GM18526 (cell line): ENCODE data around the gene RNF7.

Experiments used
- POLR2A ChIP-seq: IDR thresholded peaks from 3 replicates; pipeline ENCODE4 v1.6.1; 2011; ENCODE audit not compliant: insufficient read length; ENCODE audit errors: extremely low read depth

Gene RNF7

GRCh38 chr3:141726483-141726882 is 11.6 kb upstream of the RNF7 start:
- TF ChIP-seq POLR2A = no peak

DNA sequence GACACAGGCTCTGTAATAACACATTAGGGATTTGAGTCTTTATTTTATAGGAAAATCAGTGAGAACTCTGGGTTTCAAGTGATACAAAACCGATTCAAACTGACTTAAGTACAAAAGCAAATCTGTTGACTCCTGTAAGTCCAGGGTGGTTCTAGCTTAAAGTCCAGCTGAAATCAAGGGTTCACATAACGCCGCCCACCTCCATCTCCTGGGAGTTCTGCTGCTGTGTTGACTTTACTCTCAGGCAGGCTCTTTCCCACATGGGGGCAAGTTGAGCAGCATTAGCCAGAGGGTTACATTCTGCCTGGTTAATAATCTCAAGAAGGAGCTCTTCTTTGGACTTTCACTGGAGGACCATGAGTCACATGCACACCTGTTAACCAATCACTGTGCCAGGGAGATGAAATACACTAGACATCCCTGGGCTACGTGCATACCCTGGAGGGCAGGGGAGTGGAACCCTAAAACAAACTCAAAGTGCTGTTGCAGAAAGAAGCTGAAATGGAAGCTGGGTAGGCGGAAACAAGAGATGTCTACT is 9.7 kb upstream of the RNF7 start:
- TF ChIP-seq POLR2A = no peak

DNA sequence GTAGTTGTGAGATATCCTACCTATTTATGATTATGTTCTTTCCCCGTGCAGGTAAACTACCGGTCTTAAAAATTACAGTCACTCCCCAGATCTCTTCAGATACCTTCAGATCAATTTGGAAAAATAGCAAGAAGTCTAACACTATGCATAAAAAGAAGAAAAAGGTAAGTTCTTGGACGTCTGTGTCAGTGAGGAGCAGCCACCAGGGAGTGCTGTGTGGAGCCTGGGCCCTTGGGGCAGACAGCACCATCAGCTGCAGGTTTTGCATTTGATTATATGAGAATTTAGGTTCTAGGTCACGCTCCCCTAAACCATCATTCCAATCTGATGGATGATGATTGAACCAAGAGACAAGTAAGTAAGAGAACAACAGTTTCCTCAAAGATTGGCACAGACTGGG is 8.9 kb upstream of the RNF7 start:
- TF ChIP-seq POLR2A = no peak

- no peak for TF ChIP-seq POLR2A
These were observed 2.9 kb upstream of the RNF7 start for GRCh38 chr3:141735176-141735575.

DNA sequence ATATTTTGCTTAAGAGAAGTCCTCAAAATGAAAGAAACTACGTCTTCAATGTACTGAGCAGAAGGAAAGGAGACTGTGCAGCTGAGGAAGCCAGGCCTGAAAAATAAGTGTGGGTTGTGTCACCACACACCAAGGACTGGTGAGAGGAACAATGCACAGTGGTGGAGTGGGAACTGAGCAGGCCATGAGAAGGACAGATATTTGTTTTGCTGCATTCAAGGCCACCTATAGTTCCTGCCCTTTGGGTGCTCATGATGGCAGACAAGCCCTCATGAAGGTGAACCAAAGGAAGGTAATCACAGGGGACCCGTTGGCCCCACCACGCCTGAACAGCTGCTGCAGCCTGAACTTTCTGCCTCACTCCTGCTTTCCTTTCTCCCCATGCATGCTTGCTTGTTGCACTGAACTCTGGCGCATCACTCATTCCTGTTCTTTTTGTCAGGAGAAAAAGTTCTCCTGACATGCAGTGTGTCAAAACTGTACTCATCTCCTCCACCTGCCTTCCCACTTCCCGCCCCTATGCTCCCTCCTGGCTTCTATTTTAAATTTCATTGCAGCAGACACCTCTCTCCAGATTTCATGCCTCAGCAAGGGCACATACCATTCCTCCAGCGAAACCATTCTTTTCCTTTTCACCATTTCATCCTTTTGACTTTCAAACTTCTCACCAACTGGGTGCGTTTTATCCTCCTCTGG is 2.2 kb upstream of the RNF7 start:
- no peak for TF ChIP-seq POLR2A

DNA sequence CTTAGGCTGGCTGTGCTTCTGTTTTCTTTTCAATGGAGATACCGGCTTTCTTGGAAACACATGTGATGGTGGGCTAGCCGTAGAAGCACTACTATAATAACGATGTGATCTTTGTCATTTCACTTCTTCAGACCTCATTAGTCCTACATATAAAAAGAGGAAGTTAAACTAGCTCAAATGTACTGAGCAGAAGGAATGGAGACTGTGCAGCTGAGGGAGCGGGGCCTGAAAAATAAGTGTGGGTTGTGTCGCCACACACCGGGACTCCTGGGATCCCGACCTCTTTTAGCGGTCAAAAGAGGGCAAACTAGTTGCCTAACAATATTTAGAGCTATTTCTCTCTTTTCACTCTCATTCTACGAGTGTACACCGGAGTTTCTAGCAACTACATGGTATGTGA is 1.0 kb upstream of the RNF7 start:
- TF ChIP-seq POLR2A = no peak

DNA sequence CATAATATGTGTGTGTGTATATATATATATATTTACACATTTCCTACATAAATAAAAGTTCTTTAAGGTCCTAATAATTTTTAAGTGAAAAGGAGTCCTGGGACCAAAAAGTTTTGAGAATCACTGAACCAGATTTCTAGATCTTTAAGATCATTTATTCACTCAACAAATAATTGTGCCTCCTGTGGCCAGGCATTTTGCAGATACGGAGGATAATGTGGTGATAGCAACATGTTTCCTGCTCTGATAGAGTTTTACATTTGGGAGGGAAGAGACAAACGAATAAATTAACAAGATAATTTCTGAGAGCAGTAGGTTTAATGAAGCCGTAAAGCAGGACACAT is 448 bp upstream of the RNF7 start:
- TF ChIP-seq POLR2A = no peak

- TF ChIP-seq POLR2A = no peak
These were observed 829 bp downstream of the RNF7 start for GRCh38 chr3:141738891-141739363.

- TF ChIP-seq POLR2A = no peak
These were observed 1.6 kb downstream of the RNF7 start for GRCh38 chr3:141739731-141740130.

DNA sequence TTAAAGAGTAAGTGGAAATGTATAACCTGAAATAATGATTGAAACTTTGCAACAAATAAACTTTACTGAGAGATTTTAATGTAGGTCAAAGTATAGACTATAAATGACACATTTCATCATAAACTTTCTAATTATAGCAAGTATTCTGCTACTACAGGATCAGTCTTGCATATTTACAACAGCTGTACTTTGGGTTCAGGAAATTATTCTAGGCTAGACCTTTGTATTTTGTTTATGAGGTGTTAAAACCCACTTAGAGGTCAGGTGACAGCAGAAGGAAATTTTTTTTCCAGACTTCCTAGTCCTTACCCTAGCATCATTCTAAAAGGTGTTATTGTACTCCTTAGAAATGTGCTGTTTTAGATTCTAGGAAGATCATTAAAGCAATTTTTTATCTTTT is 2.3 kb downstream of the RNF7 start:
- TF ChIP-seq POLR2A = no peak

DNA sequence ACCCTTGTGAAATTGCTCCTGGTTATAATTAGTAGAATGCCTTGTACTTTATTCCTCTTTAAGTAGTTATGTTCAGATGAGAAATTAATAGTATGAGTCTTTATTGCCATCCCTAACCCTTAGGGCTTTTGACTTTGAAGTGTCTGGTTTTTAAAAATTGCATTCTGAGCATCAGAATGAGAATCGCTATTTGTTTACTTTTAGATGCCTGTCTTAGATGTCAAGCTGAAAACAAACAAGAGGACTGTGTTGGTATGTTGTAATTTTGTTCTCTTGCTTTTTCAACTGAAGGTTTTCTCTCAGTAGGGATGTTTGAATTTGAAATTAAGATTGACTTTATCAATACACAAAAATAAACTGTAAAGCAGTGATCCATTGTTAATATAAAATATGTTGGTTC is 5.2 kb downstream of the RNF7 start:
- no peak for TF ChIP-seq POLR2A

DNA sequence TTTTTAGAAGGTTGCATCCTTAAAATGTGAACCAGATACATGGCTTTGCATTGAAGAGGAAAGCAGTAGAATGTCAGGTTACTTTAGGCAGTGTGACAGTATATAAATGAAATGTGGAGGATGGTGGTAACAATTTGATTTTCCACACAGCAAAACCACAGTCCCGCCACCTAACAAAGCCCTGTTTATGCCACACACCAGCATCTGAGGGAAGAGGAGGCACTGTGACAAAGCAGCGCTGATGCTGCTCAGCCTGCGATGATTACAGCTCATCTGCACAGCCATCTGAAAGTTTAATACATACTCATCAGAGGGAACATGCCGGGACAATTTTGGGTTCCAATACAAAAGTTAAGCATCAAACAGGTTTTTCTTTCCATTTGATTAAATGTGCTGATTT is 8.9 kb downstream of the RNF7 start:
- TF ChIP-seq POLR2A = no peak

DNA sequence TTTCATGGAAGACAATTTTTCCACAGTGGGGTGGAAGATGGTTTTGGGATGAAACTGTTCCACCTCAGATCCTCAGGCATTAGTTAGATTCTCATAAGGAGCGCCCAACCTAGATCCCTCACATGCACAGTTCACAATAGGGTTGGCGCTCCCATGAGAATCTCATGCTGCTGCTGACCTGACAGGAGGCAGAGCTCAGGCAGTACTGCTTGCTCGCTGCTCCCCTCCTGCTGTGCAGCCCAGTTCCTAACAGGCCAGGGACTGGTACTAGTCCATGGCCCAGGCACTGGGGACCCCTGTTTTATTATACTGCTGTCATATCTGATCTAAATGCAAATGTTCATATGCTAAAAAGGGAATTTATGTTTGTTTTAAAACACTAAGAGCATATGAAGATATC is 15.3 kb downstream of the RNF7 start:
- TF ChIP-seq POLR2A = no peak

- no peak for TF ChIP-seq POLR2A
These were observed 15.9 kb downstream of the RNF7 start for GRCh38 chr3:141754032-141754431.

GRCh38 chr3:141763088-141763750 is 25.1 kb downstream of the RNF7 start, which contains the start of gene GRK7:
GRK7 (plus strand) TSS chr3:141763408; CDS start chr3:141778285, 14,877 bp downstream.
- no peak for TF ChIP-seq POLR2A

- no peak for TF ChIP-seq POLR2A
These were observed 25.9 kb downstream of the RNF7 start for GRCh38 chr3:141764045-141764444.
